GM12878 (cell line): ENCODE results near the gene PGA3. TPM values are rescaled to one million over a fixed set of nuclear protein-coding genes. Genes with fewer than 3 reads are reported as not detected.
A peak's percentile ranks its signal among the peaks of the same experiment; 100 is the strongest.

Source experiments
- ATAC-seq: fragments of 200-7000 bp; cut with Tn5 transposase; 3 replicates; pipeline ENCODE4 v1.9.1; 2020; ENCODE audit warnings: mild to moderate bottlenecking, moderate library complexity
- BruUV-seq: library from RNA; stranded (reverse); fragments of 400-500 nt; replicated peaks from 2 replicates; lab custom pipeline; 2021; lab: Mats Ljungman, UMichigan
- CTCF ChIA-PET: fragments of 300-600 bp; sonication (Branson Sonifier 250); formaldehyde crosslinking; extraction: SDS; loops from one replicate; lab custom pipeline; 2021; ENCODE audit warnings: inconsistent platforms; lab: Yijun Ruan, JAX
- POLR2A ChIA-PET: fragments of 350-600 bp; formaldehyde crosslinking; extraction: SDS; loops from one replicate; lab custom pipeline; 2021; ENCODE audit warnings: inconsistent platforms; lab: Charles Lee
- RAD21 ChIA-PET: fragments of 300-600 bp; sonication (Branson Sonifier 250); formaldehyde crosslinking; loops from one replicate; lab custom pipeline; 2023; ENCODE audit warnings: antibody characterized with exemption; ENCODE audit not compliant: unreplicated experiment; lab: Charles Lee
- SMC1A ChIA-PET: fragments of 300-600 bp; sonication (Branson Sonifier 250); formaldehyde crosslinking; loops from one replicate; lab custom pipeline; 2023; ENCODE audit not compliant: unreplicated experiment, uncharacterized antibody; lab: Charles Lee
- DNase-seq: peaks from one replicate; pipeline ENCODE4 v3.0.0-alpha.2; 2011; ENCODE audit warnings: low read depth, low spot score
- FAIRE-seq: peaks from 3 replicates; lab custom pipeline; 2011; peaks lifted over from hg19 to GRCh38; lab: Jason Lieb, UNC
- H2AFZ ChIP-seq: 2 replicates; pipeline ENCODE4 v1.6.0; 2011; ENCODE audit warnings: low read depth, low read length, control low read depth; ENCODE audit not compliant: control insufficient read depth
- H3K27ac ChIP-seq: 2 replicates; pipeline ENCODE4 v1.5.1; 2011; ENCODE audit warnings: control low read depth; ENCODE audit not compliant: control insufficient read depth, insufficient read depth
- H3K27me3 ChIP-seq, 2 experiments: replicated peaks in 1 of 2; 2 replicates each; pipeline versions ENCODE4 v1.6.0 to v1.6.1; 2011; ENCODE audit warnings: low read length in 1 of 2; ENCODE audit not compliant: control insufficient read depth in 2 of 2, insufficient read depth in 2 of 2
- H3K36me3 ChIP-seq, 2 experiments: 2 replicates each; pipeline ENCODE4 v1.5.1; 2011; ENCODE audit warnings: low read length in 1 of 2; ENCODE audit not compliant: control insufficient read depth in 2 of 2, insufficient read depth in 2 of 2
- H3K4me1 ChIP-seq: 2 replicates; pipeline ENCODE4 v1.6.1; 2011; ENCODE audit warnings: mild to moderate bottlenecking, low read length, moderate library complexity, mixed read lengths; ENCODE audit not compliant: control insufficient read depth, insufficient read depth
- H3K4me2 ChIP-seq: 2 replicates; pipeline ENCODE4 v1.6.0; 2011; ENCODE audit warnings: control low read depth; ENCODE audit not compliant: control insufficient read depth, insufficient read depth
- H3K4me3 ChIP-seq: fragments of 200-600 bp; sonication (generic); 2 replicates; pipeline ENCODE4 v1.5.1; 2016
- H3K79me2 ChIP-seq: 2 replicates; pipeline ENCODE4 v1.6.0; 2011; ENCODE audit warnings: low read length; ENCODE audit not compliant: control insufficient read depth, insufficient read depth
- H3K9ac ChIP-seq: 2 replicates; pipeline ENCODE4 v1.8.0; 2011; ENCODE audit warnings: low read length, control low read depth, mixed read lengths; ENCODE audit not compliant: control insufficient read depth, insufficient read depth
- H3K9me3 ChIP-seq: replicated peaks from 3 replicates; pipeline ENCODE4 v1.5.1; 2011; ENCODE audit warnings: mild to moderate bottlenecking, low read length; ENCODE audit not compliant: control insufficient read depth, insufficient read depth
- H4K20me1 ChIP-seq: 2 replicates; pipeline ENCODE4 v1.6.0; 2011; ENCODE audit not compliant: control insufficient read depth, insufficient read depth
- PKNOX1 ChIP-seq: fragments of 450-650 bp; IDR thresholded peaks from 2 replicates; pipeline ENCODE4 v1.6.1; 2016; ENCODE audit warnings: mild to moderate bottlenecking
- RUNX3 ChIP-seq: IDR thresholded peaks from 2 replicates; pipeline ENCODE4 v1.6.1; 2012; ENCODE audit warnings: low read length, inconsistent platforms
- SIX5 ChIP-seq: IDR thresholded peaks from 2 replicates; pipeline ENCODE4 v1.6.1; 2011; ENCODE audit warnings: mild to moderate bottlenecking, low read depth, low read length, moderate library complexity; ENCODE audit not compliant: severe bottlenecking
- ZSCAN29 ChIP-seq: fragments of 450-650 bp; IDR thresholded peaks from 2 replicates; pipeline ENCODE4 v1.6.1; 2017; ENCODE audit warnings: mild to moderate bottlenecking, moderate library complexity
- WGBS: methylation state at CpG from one replicate; pipeline ENCODE4 v1.1.6; 2016; ENCODE audit warnings: low lambda C conversion rate; ENCODE audit not compliant: insufficient replicate concordance, insufficient coverage; ENCODE audit errors: missing lambda C conversion rate; 5-methylcytosine and 5-hydroxymethylcytosine counted together
- in situ Hi-C: fragments of 300-500 bp; cut with MboI; formaldehyde crosslinking; loops from 9 replicates; pipeline ENCODE4 v1.14.3; 2018; ENCODE audit warnings: mixed read lengths
- intact Hi-C: fragments of 100-400 bp; cut with micrococcal nuclease; formaldehyde crosslinking; loops from one replicate; pipeline ENCODE4 v1.14.2; 2022; ENCODE audit not compliant: unreplicated experiment
- polyA plus RNA-seq, 11 experiments: library from polyadenylated mRNA; depleted of rRNA in 4 of 11; unstranded in 6 of 11; stranded (reverse) in 5 of 11; fragments of >200 nt; fragmentation: Nextera tagmentation in 4 of 11; fragmentation: Illumina TruSeq in 1 of 11; extraction: Ambion mirVana in 4 of 11; extraction: Trizol in 1 of 11; gene quantifications; 1 replicate in 1 of 11; 2 replicates in 10 of 11; pipeline versions ENCODE4 v1.2.1 to v1.2.3, GENCODE V29; 2011 to 2016; ENCODE audit warnings: inconsistent platforms in 2 of 11, missing spikeins in 2 of 11, low read depth in 1 of 11
- total RNA-seq, 4 experiments: library from RNA; depleted of rRNA in 3 of 4; stranded (reverse); fragments of >200 nt in 3 of 4; fragmentation: Illumina TruSeq in 1 of 4; extraction: Trizol in 1 of 4; gene quantifications; 2 replicates each; pipeline versions ENCODE4 v1.2.1 to v1.2.3, GENCODE V29; 2013 to 2021
- TF ChIP-seq, protein P1 (sequence below): IDR thresholded peaks from 2 replicates; pipeline ENCODE4 v1.6.1; 2011; ENCODE audit warnings: mild to moderate bottlenecking, low read depth, low read length, moderate library complexity; ENCODE audit not compliant: insufficient replicate concordance

The PGA3 gene
- total and polyA plus RNA-seq, 10 of the 15 experiments (the other 5 are each of a cell fraction or from before 2014, with no cell fraction given): not detected

- ChIA-PET SMC1A (interaction anchor here (1.1 to 4.6 kb wide), 4 partner anchors 10 to 35 kb away, joined by 3 to 31 read pairs (median 4); partner anchors contain the start of gene VPS37C), POLR2A (interaction anchor here (0.9 to 1.7 kb wide), 2 partner anchors 11 to 13 kb away, joined by 3 to 6 read pairs; partner anchors contain the start of gene VPS37C)
- no peak overlapping the region for H3K4me2 ChIP-seq
Measured at GRCh38 chr11:61171907-61172306, 31.4 kb upstream of the PGA3 start.

More at GRCh38 chr11:61171907-61172306, 31.4 kb upstream of the PGA3 start:
- ChIA-PET RAD21 (interaction anchor here (0.6 to 2.2 kb wide), 3 partner anchors 9 to 13 kb away, joined by 3 to 8 read pairs (median 6); partner anchors contain the start of gene VPS37C), CTCF (interaction anchor here (0.9 to 3.1 kb wide), 5 partner anchors 12 to 397 kb away, joined by 3 to 17 read pairs (median 3); no protein-coding TSS in a partner anchor)
- TF ChIP-seq, protein P1, sequence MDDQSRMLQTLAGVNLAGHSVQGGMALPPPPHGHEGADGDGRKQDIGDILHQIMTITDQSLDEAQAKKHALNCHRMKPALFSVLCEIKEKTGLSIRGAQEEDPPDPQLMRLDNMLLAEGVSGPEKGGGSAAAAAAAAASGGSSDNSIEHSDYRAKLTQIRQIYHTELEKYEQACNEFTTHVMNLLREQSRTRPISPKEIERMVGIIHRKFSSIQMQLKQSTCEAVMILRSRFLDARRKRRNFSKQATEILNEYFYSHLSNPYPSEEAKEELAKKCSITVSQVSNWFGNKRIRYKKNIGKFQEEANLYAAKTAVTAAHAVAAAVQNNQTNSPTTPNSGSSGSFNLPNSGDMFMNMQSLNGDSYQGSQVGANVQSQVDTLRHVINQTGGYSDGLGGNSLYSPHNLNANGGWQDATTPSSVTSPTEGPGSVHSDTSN: peak; percentile 78
- no peak for TF ChIP-seq SIX5
- peak; percentile 47; the same call in 1 of the 2 replicates for TF ChIP-seq RUNX3
- peak; percentile 80 for TF ChIP-seq PKNOX1
- TF ChIP-seq ZSCAN29: no peak
- intact Hi-C loops (no loop called here), in situ Hi-C loops (no loop called here)
- H3K9ac ChIP-seq: no peak overlapping the region
- ATAC-seq: no peak
- H3K27ac ChIP-seq: no peak overlapping the region
- DNase-seq: no peak
- H2AFZ ChIP-seq: no peak overlapping the region
- peaks cover 6% of the 10 kb centered on the region for H3K9me3 ChIP-seq
- FAIRE-seq: no peak
- H3K36me3 ChIP-seq: no peaks in the 10 kb centered on the region
- no peak overlapping the region for H3K4me3 ChIP-seq
- H3K4me1 ChIP-seq: peaks cover 16% of the 10 kb centered on the region
- no peaks in the 10 kb centered on the region; a peak in 1 of 4 replicates for H3K27me3 ChIP-seq
- H3K79me2 ChIP-seq: peaks cover 3% of the 10 kb centered on the region
- H4K20me1 ChIP-seq: no peaks in the 10 kb centered on the region
- 45% methylated on average over 3 of the region's 3 CpGs for WGBS
- no TSS peak for BruUV-seq
